ENCODE results near the gene ISG20. TPM values are rescaled to one million over a fixed set of nuclear protein-coding genes. Genes with fewer than 3 reads are reported as not detected.
A peak's percentile ranks its signal among the peaks of the same experiment; 100 is the strongest.

The ISG20 gene
- total and polyA plus RNA-seq, 2 of the 8 experiments (the other 6 are each of a cell fraction or from before 2014, with no cell fraction given), result 2.9 to 5.2 TPM

- no peaks in the 10 kb centered on the region for H3K79me2 ChIP-seq (ENCODE audit: control insufficient read depth in 1 of 2, insufficient read depth in 2 of 2, low read length in 2 of 2)
- 93% methylated on average over 5 of the region's 9 CpGs; no CpG with 5 or more reads in 1 of the 2 experiments for WGBS, 2 experiments (ENCODE audit: extremely low coverage in 1 of 2, insufficient coverage in 1 of 2, insufficient read length in 1 of 2, insufficient replicate concordance in 2 of 2, low coverage in 1 of 2, low lambda C conversion rate in 2 of 2, missing lambda C conversion rate in 1 of 2)
- POLR2A ChIA-PET (ENCODE audit: partially characterized antibody), result interaction anchor here (0.7 to 3.5 kb wide), 2 partner anchors 14 to 185 kb away, joined by 3 to 10 read pairs; partner anchors contain the start of genes ISG20, MRPL46 and MRPS11
- no peak overlapping the region for H3K4me3 ChIP-seq (ENCODE audit: extremely low read depth in 1 of 4, insufficient read depth in 2 of 4, low read depth in 3 of 4, low read length in 4 of 4)
- peaks cover 0 to 19% (median 10%) of the 10 kb centered on the region in 4 experiments; a peak in 6 of 7 replicates for H3K4me1 ChIP-seq (replicated peaks in 1 of 4; ENCODE audit: control insufficient read depth in 3 of 4, insufficient read depth in 4 of 4, low read length in 3 of 4)
- no peak overlapping the region for H3K56ac ChIP-seq (replicated peaks; ENCODE audit: insufficient read length, low read depth, low read length)
- peak overlapping the region; percentile 80; the same call in 1 of the 2 replicates for H2BK12ac ChIP-seq (ENCODE audit: low read depth, low read length)
- H3K27me3 ChIP-seq (replicated peaks in 1 of 4; ENCODE audit: control insufficient read depth in 3 of 4, extremely low read depth in 1 of 4, insufficient read depth in 3 of 4, low read length in 3 of 4), result no peaks in the 10 kb centered on the region; a peak in 1 of 7 replicates
- H3K14ac ChIP-seq (ENCODE audit: insufficient read length), result no peak overlapping the region
- H4K8ac ChIP-seq (ENCODE audit: extremely low read depth, insufficient read depth, low read length), result no peak overlapping the region
- no peak overlapping the region for H3K27ac ChIP-seq (ENCODE audit: low read depth, low read length)
- H3K4ac ChIP-seq (replicated peaks; ENCODE audit: insufficient read length, low read depth, low read length), result peak overlapping the region; percentile 46
- H3K36me3 ChIP-seq (ENCODE audit: control insufficient read depth in 2 of 4, insufficient read depth in 4 of 4, low read length in 3 of 4), result no peaks in the 10 kb centered on the region
- H4K20me1 ChIP-seq (replicated peaks in 1 of 2; ENCODE audit: control insufficient read depth in 1 of 2, insufficient read depth in 2 of 2, low read length in 2 of 2), result no peaks in the 10 kb centered on the region
- FAIRE-seq (no peak), DNase-seq (ENCODE audit: low read depth in 1 of 2, low spot score in 2 of 2) (peak in 1 of 2 experiments; percentile 46)
- H3K9ac ChIP-seq (replicated peaks in 1 of 4; ENCODE audit: extremely low read depth in 1 of 4, low read depth in 3 of 4, low read length in 3 of 4), result no peak overlapping the region
- peak overlapping the region; percentile 52; the same call in 1 of the 2 replicates for H2BK5ac ChIP-seq (ENCODE audit: low read depth, low read length)
- H3K79me1 ChIP-seq (ENCODE audit: low read depth, low read length), result no peaks in the 10 kb centered on the region
- H2AFZ ChIP-seq (ENCODE audit: low read length), result no peak overlapping the region
- H2AK5ac ChIP-seq (ENCODE audit: low read depth, low read length), result 0 out of 2 replicates have a peak overlapping the region, but pooled peaks have one; percentile 86
- CTCF ChIA-PET (ENCODE audit: partially characterized antibody), result interaction anchor here (1.4 to 5.1 kb wide), 3 partner anchors 12 to 177 kb away, joined by 3 to 28 read pairs (median 3); no protein-coding TSS in a partner anchor
- no peak overlapping the region for H4K91ac ChIP-seq (replicated peaks; ENCODE audit: insufficient read length, low read length)
- H2BK20ac ChIP-seq (ENCODE audit: low read length), result peak overlapping the region; percentile 48; the same call in 1 of the 2 replicates
- H4K5ac ChIP-seq (ENCODE audit: insufficient read length, low read depth, low read length), result no peak overlapping the region
- peak overlapping the region; percentile 99 for H2BK15ac ChIP-seq (ENCODE audit: low read length)
- H3K18ac ChIP-seq (ENCODE audit: extremely low read depth, low read length), result peak overlapping the region; percentile 51; the same call in 1 of the 2 replicates
- H2BK120ac ChIP-seq (replicated peaks; ENCODE audit: low read depth, low read length), result no peak overlapping the region
- H3K23ac ChIP-seq (ENCODE audit: insufficient read length), result no peak overlapping the region
- H3K9me3 ChIP-seq (ENCODE audit: insufficient read depth in 2 of 2, low read depth in 1 of 2, low read length in 1 of 2), result no peaks in the 10 kb centered on the region
- H3K4me2 ChIP-seq (ENCODE audit: insufficient read depth in 1 of 2, low read depth in 2 of 2, low read length in 2 of 2), result peak overlapping the region in 1 of 2 experiments; percentile 37; a peak in 1 of 4 replicates
- H3K23me2 ChIP-seq (ENCODE audit: low read depth, low read length), result no peaks in the 10 kb centered on the region
- TF ChIP-seq SRF (IDR thresholded peaks at IDR 0.05; ENCODE audit: low read depth, low read length), result no peak
- no peak for TF ChIP-seq ATF2 (IDR thresholded peaks at IDR 0.05; ENCODE audit: low read length)
- no peak for TF ChIP-seq NRF1 (IDR thresholded peaks at IDR 0.05; ENCODE audit: low read depth, low read length)
- TF ChIP-seq KDM4A (IDR thresholded peaks at IDR 0.05; ENCODE audit: low read depth, low read length, severe bottlenecking), result no peak
- no peak for TF ChIP-seq ASH2L (IDR thresholded peaks at IDR 0.05; ENCODE audit: low read length)
- no peak for TF ChIP-seq SUZ12 (IDR thresholded peaks at IDR 0.05; ENCODE audit: low read length)
- no peak for TF ChIP-seq EGR1 (IDR thresholded peaks at IDR 0.05; ENCODE audit: borderline replicate concordance, low read depth, low read length)
- TF ChIP-seq BRCA1 (IDR thresholded peaks at IDR 0.05; ENCODE audit: low read depth, low read length), result no peak
- no peak for TF ChIP-seq POU5F1 (IDR thresholded peaks at IDR 0.05; ENCODE audit: low read depth, low read length)
- TF ChIP-seq EZH2 (IDR thresholded peaks at IDR 0.05; ENCODE audit: low read depth, low read length, severe bottlenecking), result no peak
- no peak for TF ChIP-seq SIN3A (conservative IDR thresholded peaks at IDR 0.05 in 1 of 2, IDR thresholded peaks at IDR 0.05 in 1 of 2; ENCODE audit: low read depth in 1 of 2, low read length in 2 of 2)
- no peak for TF ChIP-seq SP4 (IDR thresholded peaks at IDR 0.05; ENCODE audit: low read length)
Measured at GRCh38 chr15:88651971-88652370, 13.2 kb downstream of the ISG20 start.
